Measurements from ENCODE around the gene AUP1. TPM values are rescaled to one million over a fixed set of nuclear protein-coding genes. Genes with fewer than 3 reads are reported as not detected.
"Not testable (repeated sequence)": the region's sequence is repeated elsewhere in the genome, so short reads cannot be mapped to it uniquely, and the experiment has no call there.

AUP1 gene
- polyA plus RNA-seq, 4 donors = 88.8 to 136 (median 106) TPM

DNA sequence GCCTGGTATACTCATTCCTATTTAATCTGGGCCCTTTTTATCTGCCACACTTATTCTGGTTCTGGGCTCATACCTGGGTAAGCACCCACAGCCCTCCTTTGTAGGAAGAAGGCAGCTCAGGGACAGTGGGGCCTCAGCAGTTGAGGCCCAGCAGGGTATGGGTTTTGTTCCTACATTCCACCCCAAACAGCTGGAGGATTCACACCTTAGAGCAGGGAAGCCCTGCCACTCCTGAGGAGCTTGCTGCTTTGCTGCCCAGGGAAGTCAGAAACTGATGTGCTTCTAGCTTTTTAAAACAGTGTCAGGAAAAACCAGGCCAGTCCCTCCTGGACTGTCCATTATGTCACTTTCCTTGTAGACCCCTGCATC, 28.9 kb downstream of the AUP1 start:
- no peak for DNase-seq (ENCODE audit: low read depth in 4 of 4, low spot score in 2 of 4)

DNA sequence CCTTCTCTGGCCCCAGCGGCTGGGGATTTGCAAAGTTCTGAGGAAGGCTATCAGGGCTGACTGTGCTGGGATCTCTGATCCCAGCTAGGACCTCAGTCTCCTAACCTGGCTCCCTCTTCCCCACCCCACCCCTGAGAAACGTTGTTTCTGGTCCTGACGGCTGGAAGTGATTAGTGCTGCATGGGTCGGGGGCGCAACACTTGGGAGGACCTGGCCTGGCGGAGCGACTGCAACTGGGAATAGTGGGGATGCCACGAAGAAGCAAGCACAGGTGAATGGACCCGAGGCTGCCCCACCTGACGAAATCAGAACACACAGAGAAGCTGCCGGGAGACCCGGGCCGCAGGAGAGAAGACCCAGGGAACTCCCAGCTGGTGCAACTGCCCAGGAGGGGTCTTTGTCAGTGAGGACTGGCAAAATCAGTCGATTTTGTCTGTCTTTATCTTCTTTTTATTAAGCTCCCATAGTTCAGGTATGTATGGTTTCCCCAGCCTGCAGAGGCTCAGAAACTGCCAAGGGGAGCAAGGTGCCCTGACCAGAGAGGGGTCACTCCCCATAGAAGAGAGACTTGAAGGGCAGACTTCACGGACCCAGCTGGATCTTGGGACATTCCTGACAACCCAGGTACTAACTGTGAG, 29.4 kb downstream of the AUP1 start:
- no peak for DNase-seq (ENCODE audit: low read depth in 4 of 4, low spot score in 2 of 4)

DNA sequence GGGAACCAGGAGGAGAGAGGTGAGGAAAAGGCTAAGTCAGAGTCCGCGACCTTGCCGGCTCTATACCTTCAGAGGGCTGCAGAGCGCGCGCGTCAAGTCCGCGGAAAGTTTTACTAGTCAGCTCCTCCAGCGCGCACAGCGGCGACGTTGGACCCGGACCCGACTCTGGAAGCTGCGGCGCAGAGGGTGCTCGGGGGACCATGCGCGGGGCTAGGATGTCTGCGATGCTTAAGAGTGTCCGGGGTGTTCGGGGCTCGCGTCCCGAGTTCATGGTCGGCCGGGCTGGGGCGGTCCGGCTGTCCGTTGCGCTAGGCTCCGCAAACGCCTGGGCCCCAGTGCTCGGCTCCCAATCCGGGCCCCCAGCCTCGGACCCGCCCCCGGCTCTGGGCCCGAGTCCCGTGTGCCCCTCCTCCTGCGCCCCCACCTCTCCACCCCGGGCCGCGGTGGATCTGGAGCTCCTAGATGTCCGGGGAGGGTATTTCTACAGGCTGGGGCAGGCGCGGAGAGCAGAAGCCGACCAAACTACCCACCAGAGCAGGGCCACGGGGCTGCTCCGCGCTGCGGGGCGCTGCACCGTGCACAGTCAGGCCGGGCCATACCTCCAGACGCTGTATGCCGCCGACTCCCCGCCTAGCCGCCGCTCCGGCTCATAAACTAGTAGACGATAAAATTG, 30.1 kb downstream of the AUP1 start, which contains the start of gene LBX2:
LBX2 (minus strand) TSS at position 337 of the 673 bp plus-strand sequence; CDS start at position 271, 66 bp downstream.
- no peak for DNase-seq (ENCODE audit: low read depth in 4 of 4, low spot score in 2 of 4)

DNA sequence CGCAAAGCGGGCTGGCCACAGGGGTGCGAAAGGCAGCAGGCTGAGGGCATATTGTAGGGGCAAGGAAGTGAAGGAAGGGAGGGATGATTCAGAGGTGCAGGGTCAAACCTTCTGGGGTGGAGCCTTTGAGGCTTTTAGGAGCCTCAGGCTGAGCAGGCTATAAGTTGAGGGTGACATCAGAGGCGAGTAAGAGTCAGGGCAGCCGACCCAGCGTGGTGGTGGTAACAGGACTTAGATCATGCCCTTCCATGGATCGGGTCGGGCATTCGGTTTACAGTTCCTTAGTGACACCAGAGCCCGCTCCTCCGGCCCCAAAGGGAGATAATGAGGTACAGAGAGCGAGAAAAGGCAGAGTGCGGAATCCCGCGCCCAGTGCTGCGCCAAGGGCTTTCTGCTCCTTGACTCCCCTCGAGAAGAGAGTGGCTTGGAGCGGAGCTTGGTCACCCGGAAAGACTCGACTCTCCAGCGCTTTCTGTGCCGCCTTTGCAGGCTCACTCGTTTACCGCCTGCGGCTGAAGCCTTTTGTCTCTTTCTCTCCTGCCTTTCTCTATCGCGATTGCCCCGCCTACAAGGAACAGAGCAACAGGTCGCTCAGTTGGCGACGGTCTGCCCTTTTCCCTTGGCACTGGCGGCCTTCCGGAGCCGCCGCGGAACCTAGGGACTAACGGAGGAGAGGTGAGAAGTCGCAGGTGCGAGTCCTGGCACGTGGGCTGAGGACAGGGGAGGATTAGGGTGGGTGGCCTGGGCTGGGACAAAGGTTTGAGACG, 30.8 kb downstream of the AUP1 start:
- DNase-seq (ENCODE audit: low read depth in 4 of 4, low spot score in 2 of 4) = no peak

DNA sequence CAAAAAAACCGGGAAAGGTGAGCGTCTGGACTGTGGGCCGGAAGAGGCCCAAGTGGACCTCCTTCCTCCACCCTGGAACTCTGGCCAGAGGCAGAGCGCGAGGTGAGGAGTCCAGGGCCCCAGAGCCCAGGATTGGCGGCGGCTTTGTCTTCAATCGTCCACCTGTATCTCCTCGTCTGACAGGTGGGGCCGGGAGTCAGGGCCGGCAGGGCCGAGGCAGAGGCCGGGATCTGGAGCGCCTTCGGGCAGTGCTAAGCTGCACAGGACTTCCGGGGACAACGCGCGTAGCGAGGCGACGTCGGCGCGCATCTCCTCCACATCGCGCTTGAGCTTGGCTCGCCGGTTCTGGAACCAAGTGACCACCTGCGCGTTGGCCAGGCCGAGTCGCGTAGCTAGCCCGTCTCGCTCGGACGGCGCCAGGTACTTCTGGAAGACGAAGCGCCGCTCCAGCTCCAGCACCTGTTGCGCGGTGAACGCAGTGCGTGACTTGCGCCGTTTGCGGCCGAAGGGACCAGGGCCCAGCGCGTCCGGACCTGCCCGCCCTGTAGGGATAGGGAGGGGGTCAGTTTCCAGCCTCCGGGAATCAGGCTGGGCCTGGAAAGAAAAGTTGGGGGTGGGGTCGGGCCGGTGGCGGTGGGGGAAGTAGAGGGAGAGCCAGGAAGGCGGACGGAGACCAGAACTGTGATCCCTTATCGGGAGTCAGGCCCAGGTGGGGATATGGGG, 31.6 kb downstream of the AUP1 start:
- DNase-seq (ENCODE audit: low read depth in 4 of 4, low spot score in 2 of 4) = no peak

DNA sequence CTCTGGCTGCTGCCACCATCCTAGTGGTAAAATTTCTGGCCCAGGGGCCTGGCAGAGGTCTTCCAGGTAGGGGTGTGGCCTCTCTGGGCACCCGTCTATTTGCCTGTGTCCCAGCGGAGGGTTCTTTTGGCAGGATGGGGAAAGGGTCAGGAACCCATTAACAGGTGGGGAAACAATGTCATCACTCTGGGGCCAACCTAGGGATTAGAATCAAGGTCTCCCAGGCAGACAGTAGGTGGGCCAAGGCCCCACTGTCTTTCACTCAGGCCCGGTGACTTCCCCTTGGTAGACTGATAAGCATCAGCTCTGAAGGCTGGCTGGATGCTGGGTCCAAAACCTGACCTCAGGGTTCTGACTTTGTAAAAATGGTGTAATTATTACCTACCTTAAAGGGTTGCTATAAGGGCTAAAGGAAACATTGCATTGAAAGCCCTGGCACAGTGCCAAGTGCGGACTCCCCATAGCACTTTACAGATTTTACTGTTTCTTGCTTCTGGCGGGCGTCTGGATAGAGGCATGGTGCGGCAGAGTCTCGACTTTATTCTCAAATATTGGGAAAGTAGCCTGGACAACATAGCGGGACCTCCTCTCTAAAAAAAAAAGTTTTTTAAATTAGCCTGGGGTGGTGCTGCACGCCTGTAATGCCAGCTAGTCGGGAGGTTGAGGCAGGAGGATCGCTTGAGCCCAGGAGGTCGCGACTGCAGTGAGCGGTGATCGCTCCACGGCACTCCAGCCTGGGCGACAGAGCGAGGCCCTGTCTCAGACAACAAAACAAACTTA, 32.3 kb downstream of the AUP1 start:
- no peak for DNase-seq (ENCODE audit: low read depth in 4 of 4, low spot score in 2 of 4)

DNA sequence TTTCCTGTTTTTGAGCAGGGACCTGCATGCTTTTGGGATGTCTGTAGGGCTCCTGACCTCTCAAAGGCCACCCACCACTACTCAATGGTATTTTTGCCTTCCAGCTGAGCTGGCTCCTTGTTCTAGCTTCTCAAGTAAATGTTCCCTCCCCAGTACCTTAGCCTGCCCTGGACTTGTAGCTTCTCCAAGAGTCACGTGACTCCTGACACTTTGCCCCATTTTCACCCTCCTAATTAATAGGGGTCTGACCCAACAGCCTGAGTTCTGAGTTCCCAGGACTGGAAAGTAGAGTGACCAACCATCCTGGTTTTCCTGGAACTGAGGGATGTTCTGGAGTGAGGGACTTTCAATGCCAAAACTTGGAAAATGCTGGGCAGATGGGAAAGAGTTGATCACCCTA, 34.1 kb downstream of the AUP1 start:
- DNase-seq (ENCODE audit: low read depth in 4 of 4, low spot score in 2 of 4) = no peak

DNA sequence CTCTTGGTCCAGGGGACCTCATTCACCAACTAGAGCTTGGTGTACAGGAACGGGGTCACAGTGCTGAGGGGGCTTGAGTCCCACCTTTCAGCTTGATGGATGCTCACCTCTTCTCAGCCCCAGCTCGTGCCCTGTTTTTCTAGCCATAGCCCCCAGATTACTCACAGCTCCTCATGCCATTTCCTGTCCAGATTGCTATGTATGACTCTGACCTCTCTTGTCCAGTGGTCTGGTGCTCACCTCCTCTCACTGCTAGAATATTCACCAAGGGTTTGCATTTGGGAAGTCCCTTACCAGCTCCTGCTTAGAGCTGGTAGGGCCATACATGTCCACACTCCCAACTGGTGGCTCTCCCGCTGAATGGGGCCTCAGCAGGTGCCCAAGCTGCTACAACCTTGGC, 36.0 kb downstream of the AUP1 start:
- DNase-seq (ENCODE audit: low read depth in 4 of 4, low spot score in 2 of 4) = no peak

DNA sequence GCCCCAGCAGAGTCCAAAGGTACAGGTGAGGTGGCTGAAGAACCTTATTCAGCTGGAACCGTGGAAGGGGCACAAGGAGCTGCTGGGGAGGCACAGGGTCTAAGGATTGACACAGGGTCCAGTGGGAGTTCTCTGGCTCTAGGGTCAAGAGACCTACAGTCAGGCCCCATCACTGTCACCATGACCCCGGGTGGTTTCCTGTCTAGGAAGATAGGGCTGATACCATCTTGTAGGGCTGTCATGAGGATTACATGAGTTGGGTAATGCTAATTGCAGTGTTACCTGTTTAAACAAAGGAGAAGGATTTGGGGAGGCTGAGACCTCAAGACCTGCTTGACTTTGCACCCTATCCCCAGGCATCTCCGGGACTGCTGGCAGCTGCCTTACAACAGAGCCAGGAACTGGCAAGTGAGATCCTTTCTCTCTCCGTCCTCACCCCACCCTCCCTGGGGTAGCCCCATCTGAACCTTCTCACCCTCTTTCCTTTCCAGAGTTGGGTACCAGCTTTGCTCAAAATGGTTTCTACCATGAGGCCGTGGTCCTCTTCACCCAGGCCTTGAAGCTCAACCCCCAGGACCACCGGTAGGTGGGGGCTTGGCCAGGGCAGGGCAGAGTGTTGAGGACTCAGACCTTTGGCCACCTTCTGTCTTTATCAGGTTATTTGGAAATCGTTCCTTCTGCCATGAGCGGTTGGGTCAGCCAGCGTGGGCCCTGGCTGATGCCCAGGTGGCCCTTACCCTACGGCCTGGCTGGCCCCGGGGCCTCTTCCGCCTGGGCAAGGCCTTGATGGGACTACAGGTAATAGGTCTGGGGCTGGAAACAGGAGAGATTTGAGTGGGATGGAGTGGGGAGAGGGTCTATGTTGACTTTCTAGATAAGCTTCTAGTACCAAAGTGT, 37.6 kb downstream of the AUP1 start:
- no peak for DNase-seq (ENCODE audit: low read depth in 4 of 4, low spot score in 2 of 4)

DNA sequence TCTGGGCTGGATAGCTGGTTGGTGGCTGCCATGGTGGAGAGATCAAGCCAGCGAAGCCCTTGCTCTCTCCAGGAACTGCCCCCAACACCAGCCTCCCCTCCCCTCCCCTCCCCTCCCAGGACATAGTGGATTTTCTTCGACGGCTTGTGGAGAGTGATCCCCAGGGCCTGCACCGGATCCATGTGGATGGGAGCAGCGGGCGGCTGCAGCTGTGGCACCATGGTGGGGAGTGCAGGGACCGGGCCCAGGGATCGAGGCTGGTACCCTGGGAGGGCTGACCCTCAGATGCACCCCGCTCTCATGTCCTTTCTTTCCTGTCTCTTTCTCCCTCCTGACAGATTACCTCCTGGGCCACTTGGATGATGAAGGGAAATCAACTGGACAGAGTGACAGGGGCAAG, 39.6 kb downstream of the AUP1 start:
- DNase-seq (ENCODE audit: low read depth in 4 of 4, low spot score in 2 of 4) = no peak

DNA sequence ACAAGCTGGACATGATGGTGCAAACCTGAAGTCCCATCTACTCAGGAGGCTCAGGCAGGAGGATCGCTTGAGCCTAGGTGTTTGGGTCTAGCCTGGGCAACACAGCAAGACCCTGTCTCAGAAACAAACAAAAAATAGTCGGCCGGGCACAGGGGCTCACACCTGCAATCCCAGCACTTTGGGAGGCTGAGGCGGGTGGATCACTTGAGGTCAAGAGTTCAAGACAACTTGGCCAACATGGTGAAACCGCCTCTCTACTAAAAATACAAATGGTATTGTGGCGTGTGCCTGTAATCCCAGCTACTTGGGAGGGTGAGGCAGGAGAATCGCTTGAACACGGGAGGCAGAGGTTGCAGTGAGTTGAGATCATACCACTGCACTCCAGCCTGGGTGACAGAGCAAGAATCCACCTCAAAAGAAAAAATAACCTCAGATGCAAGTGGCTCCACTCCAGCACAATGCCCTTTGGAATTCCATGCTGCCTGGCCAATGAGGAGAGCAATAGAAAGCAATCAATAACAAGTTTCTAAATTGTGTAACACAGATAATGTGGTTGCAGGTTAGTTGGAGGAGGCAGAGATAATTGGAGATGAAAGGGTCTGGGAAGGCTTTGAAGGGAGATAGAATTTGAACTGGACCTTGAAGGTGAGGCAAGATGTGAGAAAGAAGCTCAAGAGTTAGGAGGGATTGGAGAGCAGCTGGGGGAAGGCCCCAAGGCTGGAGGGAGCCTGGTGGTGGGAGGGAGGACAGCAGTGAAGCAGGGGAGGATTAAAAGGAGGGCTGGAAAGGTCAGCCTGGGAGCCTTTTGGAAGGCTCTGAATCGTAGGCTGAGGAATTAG, 40.6 kb downstream of the AUP1 start:
- no peak for DNase-seq (ENCODE audit: low read depth in 4 of 4, low spot score in 2 of 4)

DNA sequence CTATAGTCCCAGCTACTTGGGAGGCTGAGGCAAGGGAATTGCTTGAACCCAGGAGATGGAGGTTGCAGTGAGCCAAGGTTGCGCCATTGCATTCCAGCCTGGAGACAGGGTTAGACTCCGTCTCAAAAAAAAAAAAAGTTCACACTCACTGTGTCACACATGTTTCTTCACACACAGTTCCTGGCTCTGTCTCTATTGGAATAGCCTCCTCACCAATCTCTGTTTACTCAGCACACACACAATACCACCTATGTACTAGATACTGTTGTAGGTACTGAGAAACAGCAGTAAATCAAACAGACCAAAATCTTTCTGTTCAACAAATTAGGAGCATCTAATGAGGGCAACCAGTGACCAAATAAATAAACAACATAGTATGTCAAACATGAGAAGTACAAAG, 43.4 kb downstream of the AUP1 start:
- DNase-seq (ENCODE audit: low read depth in 4 of 4, low spot score in 2 of 4) = no peak

DNA sequence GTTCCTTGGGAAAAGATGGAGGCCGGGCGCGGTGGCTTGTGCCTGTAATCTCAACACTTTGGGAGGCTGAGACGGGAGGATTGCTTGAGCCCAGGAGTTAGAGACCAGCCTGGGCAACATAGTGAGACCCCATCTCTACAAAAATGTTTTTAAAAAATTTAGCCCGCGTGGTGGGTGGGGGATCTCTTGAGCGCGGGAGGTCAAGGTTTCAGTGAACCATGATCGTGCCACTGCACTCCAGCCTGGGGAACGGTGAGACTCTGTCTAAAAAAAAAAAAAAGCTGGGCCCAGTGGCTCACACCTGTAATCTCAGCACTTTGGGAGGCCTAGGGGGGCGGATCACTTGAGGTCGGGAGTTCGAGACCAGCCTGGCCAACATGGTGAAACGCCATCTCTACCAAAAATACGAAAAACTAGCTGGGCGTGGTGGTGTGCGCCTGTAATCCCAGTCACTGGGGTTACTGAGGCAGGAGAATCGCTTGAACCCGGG, 45.8 kb downstream of the AUP1 start:
- DNase-seq (ENCODE audit: low read depth in 4 of 4, low spot score in 2 of 4) = not testable (repeated sequence)

DNA sequence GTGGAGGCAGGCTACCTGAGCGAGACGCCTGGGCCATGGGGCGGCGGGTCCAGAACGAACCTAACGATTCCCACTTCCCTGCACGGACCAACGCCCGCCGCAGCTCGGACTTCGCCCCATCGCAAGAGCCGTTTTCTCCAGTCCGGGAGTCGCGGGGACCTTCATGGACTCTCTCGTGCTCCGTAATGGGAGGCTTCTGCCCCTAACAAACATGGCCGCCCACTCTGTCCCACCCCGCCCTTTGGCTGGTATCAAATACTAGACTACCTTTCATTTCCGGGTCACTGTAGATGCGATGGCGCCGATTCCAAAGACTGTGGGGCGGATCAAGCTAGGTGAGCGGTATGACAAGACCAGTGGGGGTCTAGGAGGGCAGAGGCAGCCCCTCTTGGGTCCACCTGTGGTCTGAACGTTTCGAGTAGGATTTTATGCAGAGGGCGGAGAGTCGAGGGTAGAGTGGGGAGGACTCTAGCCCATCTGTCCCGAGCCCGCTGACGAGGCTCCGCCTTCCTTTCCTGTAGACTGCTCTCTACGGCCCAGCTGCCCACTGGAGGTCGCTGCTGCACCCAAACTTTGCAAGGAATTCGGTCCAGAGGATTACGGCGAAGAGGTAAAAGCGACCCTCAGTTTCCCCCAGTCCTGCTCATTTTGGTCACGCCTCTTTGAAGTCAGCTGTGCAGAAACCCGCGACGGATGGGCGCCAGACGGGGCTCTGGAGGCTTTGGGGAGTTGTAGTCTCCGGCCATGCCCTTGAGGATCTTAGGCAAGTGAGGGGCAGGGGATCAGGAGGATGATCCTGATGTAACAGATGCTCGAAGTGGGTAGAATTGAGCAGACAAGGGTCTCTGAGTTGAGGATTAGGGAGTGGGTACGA, 46.5 kb downstream of the AUP1 start, which contains the start of the genes CCDC142 and TTC31:
CCDC142 (minus strand) TSS at position 198 of the 874 bp plus-strand sequence; CDS start at position 37, 161 bp downstream.
TTC31 (plus strand) TSS at position 281 of the 874 bp plus-strand sequence; CDS start at position 296, 15 bp downstream.
- peak; percentile 94 to 97 (median 96) for DNase-seq (ENCODE audit: low read depth in 4 of 4, low spot score in 2 of 4)

DNA sequence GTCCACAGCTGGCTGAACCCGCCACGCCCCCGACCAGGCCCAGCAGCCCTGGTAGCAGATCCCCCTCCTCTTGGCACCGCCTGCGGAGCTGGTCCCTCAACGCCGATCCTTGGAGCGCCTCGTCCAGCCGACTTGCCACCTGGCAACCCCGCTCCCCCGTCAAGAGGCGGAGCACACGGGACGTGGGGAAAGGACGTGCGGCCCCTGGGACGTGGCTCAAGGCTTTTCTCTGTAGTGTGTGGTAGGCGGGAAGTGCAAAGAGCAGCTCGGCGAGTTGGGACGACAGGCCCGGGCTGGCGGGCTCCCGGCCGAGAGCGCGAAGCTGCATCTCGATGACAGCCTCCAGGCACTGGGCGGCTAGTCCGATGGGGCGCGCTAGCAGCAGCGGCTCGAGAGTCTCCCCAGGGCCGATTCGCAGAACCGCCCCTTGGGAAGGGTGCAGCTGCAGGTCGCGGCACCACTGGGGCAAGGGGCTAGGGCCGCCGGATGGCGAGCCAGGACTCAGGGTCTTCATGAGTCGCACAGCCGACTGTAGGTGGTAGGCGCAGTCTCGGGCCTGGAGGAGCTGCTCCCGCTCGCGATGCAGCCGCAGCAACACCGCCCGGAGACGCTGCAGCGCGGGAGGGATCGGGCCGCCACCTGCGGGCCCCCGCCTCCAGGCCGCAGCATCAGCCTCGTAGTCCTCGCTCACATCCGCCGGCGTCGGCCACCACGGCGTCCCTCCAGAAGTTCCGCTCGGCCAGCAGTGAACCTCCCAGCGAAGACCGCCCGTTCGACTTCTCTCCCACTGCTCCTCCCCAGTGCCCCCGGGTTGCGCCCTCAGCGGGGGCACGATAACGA, 47.3 kb downstream of the AUP1 start:
- no peak for DNase-seq (ENCODE audit: low read depth in 4 of 4, low spot score in 2 of 4)

DNA sequence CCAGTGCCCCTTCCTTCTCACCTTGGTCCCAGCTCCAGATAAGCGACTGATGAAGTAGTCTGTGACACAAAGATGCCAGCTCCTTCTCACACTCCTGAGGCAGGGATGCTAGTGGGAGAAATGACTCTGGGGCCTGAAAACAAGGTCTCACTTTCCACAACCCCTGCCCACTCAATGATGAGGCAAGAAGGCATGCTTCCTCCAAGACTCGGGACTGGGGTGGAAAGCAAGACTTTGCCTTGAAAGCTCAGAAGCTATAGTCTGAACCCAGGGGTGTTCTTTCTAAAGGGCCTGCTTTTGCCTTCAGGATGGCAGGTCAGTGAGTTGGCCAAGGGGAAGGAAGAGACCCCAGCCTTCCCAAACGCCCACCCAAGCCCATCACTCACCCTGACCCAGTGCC, 48.1 kb downstream of the AUP1 start:
- DNase-seq (ENCODE audit: low read depth in 4 of 4, low spot score in 2 of 4) = no peak
